Testis (tissue), 2 donors: ENCODE measurements around the gene RNF113B.

Experiments
- CTCF ChIP-seq, 3 experiments: fragments of 450-650 bp in 2 of 3; fragments of 200-600 bp in 1 of 3; sonication (generic) in 1 of 3; IDR thresholded peaks; one replicate each; pipeline ENCODE4 v1.5.1; 2016 to 2019; ENCODE audit warnings: antibody characterized with exemption in 3 of 3, mild to moderate bottlenecking in 2 of 3, moderate library complexity in 1 of 3
- POLR2A ChIP-seq: fragments of 450-650 bp; IDR thresholded peaks from one replicate; pipeline ENCODE4 v1.6.1; 2017; ENCODE audit warnings: antibody characterized with exemption, mild to moderate bottlenecking, moderate library complexity

DNA sequence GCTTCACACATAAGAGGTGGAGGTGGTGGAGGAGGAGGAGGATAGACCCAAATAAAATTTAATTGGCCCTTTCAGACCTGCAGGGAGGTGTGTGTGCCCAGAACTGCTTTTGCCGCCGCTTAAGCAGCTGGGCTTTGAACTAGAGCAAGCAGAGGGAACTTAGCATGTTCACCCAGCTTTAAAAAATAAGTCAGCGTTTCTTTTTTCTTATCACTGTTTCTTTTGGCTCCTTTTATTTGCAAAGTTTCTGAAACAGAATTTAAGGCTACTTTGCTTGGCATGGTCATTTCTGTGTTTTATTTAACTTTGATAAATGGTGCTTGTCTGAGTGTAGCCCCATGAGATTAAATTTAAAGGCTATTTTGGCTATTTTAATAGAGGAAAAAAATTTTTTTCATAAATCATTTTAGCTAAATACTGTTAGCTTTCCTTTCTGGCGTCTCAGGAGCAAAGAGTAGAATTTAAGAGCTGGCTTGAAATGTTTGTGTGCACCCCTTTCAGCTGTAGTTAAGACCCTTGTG, 43.3 kb upstream of the RNF113B start:
- TF ChIP-seq CTCF (IDR thresholded peaks at IDR 0.05) (no peak), POLR2A (no peak)
